GM10266 (cell line): Measurements from ENCODE around the gene TUFT1.

Experiments used
- DNase-seq: peaks from one replicate; pipeline ENCODE4 v3.0.0; 2012; ENCODE audit errors: extremely low spot score
- CTCF ChIP-seq: IDR thresholded peaks from 2 replicates; pipeline ENCODE4 v1.5.1; 2012; ENCODE audit warnings: mild to moderate bottlenecking, low read depth; ENCODE audit not compliant: control insufficient read depth, insufficient read depth; ENCODE audit errors: missing control alignments

TUFT1 gene

GRCh38 chr1:151593730-151594129 lies 53.6 kb downstream of the TUFT1 start:
- TF ChIP-seq CTCF, result no peak

GRCh38 chr1:151594143-151594625 lies 54.1 kb downstream of the TUFT1 start:
- peak; percentile 96 for TF ChIP-seq CTCF
- DNase-seq, result peak; percentile 88

More at GRCh38 chr1:151593730-151594129, 53.6 kb downstream of the TUFT1 start:
- DNase-seq, result no peak

GRCh38 chr1:151596166-151596953 lies 56.3 kb downstream of the TUFT1 start:
- no peak for DNase-seq

GRCh38 chr1:151602550-151602949 lies 62.4 kb downstream of the TUFT1 start:
- DNase-seq, result peak; percentile 10

More at GRCh38 chr1:151596166-151596953, 56.3 kb downstream of the TUFT1 start:
- TF ChIP-seq CTCF, result no peak

GRCh38 chr1:151604291-151604690 lies 64.2 kb downstream of the TUFT1 start:
- DNase-seq, result no peak
- TF ChIP-seq CTCF, result no peak

GRCh38 chr1:151606384-151606783 lies 66.3 kb downstream of the TUFT1 start:
- DNase-seq, result no peak
- TF ChIP-seq CTCF, result no peak

GRCh38 chr1:151606857-151607256 lies 66.7 kb downstream of the TUFT1 start:
- no peak for DNase-seq
- no peak for TF ChIP-seq CTCF

- no peak for TF ChIP-seq CTCF
- DNase-seq, result no peak
Measured at GRCh38 chr1:151610142-151610541, 70.0 kb downstream of the TUFT1 start.
